ENCODE data around the gene ARL6IP4.
A peak's percentile ranks its signal among the peaks of the same experiment; 100 is the strongest.

The ARL6IP4 gene

DNA sequence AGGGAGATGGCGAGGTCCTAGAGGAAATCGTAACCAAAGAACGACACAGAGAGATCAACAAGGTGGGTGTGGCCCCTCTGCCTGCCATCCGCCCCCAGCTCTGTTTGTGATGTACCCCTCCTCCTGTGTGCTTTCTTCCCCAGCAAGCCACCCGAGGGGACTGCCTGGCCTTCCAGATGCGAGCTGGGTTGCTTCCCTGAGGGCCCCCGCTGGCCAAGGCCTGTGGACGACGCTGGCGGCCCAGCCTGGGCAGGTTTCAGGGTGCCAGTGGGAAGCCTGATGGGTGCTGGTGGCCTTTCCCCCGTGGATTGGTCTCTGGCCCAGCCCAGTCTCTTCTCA, 2.0 kb downstream of the ARL6IP4 start:
- TF ChIP-seq RAD21 (IDR thresholded peaks at IDR 0.05; ENCODE audit: low read depth) (no peak), USF1 (IDR thresholded peaks at IDR 0.05) (no peak), EP300 (IDR thresholded peaks at IDR 0.05; ENCODE audit: borderline replicate concordance) (no peak), NFIC (IDR thresholded peaks at IDR 0.05) (no peak), REST (IDR thresholded peaks at IDR 0.05; ENCODE audit: low read depth) (no peak)

- no peak for TF ChIP-seq CREB1 (IDR thresholded peaks at IDR 0.05; ENCODE audit: low read depth)
- TF ChIP-seq EP300 (IDR thresholded peaks at IDR 0.05; ENCODE audit: borderline replicate concordance): no peak
- no peak for TF ChIP-seq NFIC (IDR thresholded peaks at IDR 0.05)
These were observed 2.7 kb downstream of the ARL6IP4 start for GRCh38 chr12:122982963-122983788.

DNA sequence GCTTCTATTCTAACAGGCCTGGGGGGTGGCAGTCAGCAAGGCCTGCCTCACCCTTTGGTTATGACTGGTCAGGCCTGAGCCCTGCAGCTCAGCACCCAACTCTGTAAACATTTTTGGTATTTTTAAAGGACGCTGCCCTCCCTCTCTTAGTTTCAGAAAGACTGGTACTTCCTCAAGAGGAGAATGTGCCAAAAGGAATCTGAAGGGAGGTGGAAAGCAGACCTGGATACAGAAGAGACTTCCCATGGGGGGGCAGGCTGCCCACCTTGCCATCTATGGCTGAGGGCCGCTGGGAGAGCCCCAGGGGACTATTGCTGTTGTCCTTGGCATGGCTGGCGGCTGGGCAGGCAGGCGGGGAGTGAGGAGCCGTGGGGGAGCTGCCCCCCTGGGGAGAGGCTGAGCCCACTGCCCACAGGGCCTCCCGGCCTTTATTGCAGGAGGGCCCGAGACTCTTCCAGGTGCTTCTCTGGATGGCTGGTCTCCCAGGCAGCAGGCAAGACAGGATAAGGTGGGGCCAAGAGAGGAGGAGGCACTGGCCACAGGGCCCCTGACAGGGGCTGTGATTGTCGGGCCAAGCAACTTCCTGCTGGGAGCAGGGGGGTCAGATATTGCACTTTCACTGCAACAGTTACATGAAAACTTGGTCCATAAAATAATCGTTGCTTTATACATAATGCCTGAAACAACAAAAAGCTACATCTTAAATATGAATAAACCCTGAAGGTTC, 3.5 kb downstream of the ARL6IP4 start:
- TF ChIP-seq REST (IDR thresholded peaks at IDR 0.05; ENCODE audit: low read depth): no peak
- TF ChIP-seq USF1 (IDR thresholded peaks at IDR 0.05): no peak
- TF ChIP-seq TAF1 (IDR thresholded peaks at IDR 0.05; ENCODE audit: low read depth): no peak
- TF ChIP-seq YY1 (IDR thresholded peaks at IDR 0.05; ENCODE audit: low read depth): no peak
- TF ChIP-seq FOXM1 (IDR thresholded peaks at IDR 0.05; ENCODE audit: borderline replicate concordance, low read depth): no peak
- no peak for TF ChIP-seq TEAD4 (IDR thresholded peaks at IDR 0.05)
- TF ChIP-seq EGR1 (IDR thresholded peaks at IDR 0.05): no peak
- TF ChIP-seq NFIC (IDR thresholded peaks at IDR 0.05): no peak
- no peak for TF ChIP-seq MAX (IDR thresholded peaks at IDR 0.05)
- TF ChIP-seq RAD21 (IDR thresholded peaks at IDR 0.05; ENCODE audit: low read depth): no peak
- TF ChIP-seq TCF12 (IDR thresholded peaks at IDR 0.05; ENCODE audit: low read depth): no peak

DNA sequence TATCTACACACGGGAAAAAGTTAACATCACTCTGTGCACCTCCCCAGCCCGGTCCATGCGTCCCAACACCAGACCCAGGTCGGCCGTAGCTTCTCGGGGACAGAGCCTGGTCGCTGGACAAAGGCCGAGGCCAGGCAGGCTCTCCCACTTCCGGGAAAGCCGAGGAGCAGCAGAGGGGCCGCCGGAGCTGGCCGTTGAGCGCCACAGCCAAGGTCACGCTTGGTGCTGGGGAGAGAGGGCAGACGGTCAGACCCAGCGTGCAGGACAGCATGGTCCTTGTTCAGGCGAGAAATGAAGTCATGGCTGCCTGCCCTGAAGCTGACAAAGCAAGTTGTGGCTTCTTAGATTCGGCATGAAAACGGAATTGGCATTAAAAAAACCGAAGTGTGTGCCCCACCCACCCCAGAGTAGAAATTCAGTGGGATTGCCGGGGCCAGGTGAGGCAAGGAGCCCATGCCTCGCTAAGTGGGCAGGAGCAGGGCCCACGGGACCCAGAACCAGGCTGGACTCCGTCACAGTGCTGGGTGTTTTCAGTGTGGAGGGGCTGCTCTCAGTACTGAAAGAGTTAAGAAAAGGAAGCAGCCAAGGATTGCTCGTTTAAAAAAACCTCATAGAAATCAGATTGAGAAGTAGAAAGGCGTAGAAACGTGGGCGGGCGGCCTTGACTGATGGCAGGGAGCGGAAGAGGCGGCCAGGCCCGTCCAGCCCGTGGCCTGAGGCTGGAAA, 4.3 kb downstream of the ARL6IP4 start:
- TF ChIP-seq YY1 (IDR thresholded peaks at IDR 0.05; ENCODE audit: low read depth) (no peak), EGR1 (IDR thresholded peaks at IDR 0.05) (0 out of 2 replicates have a peak, but pooled peaks have one; percentile 19), FOXM1 (IDR thresholded peaks at IDR 0.05; ENCODE audit: borderline replicate concordance, low read depth) (no peak), TAF1 (IDR thresholded peaks at IDR 0.05; ENCODE audit: low read depth) (no peak)

- TF ChIP-seq FOXM1 (IDR thresholded peaks at IDR 0.05; ENCODE audit: borderline replicate concordance, low read depth) (no peak), YY1 (IDR thresholded peaks at IDR 0.05; ENCODE audit: low read depth) (no peak), NFIC (IDR thresholded peaks at IDR 0.05) (no peak), TAF1 (IDR thresholded peaks at IDR 0.05; ENCODE audit: low read depth) (no peak), REST (IDR thresholded peaks at IDR 0.05; ENCODE audit: low read depth) (no peak), EGR1 (IDR thresholded peaks at IDR 0.05) (no peak), CEBPB (IDR thresholded peaks at IDR 0.05) (no peak), CREB1 (IDR thresholded peaks at IDR 0.05; ENCODE audit: low read depth) (no peak), ZBTB7A (IDR thresholded peaks at IDR 0.05; ENCODE audit: low read depth) (no peak), EP300 (IDR thresholded peaks at IDR 0.05; ENCODE audit: borderline replicate concordance) (no peak), TCF12 (IDR thresholded peaks at IDR 0.05; ENCODE audit: low read depth) (no peak), RAD21 (IDR thresholded peaks at IDR 0.05; ENCODE audit: low read depth) (no peak), TEAD4 (IDR thresholded peaks at IDR 0.05) (no peak)
These were observed 5.1 kb downstream of the ARL6IP4 start for GRCh38 chr12:122985338-122986257.
